Lower leg skin (tissue), 4 donors: Measurements from ENCODE around the gene HS3ST4. TPM values are rescaled to one million over a fixed set of nuclear protein-coding genes. Genes with fewer than 3 reads are reported as not detected.

Source experiments
- DNase-seq, 2 donors: peaks; one replicate each; pipeline ENCODE4 v3.0.0-alpha.2; 2019; ENCODE audit warnings: low spot score in 2 of 2
- H3K4me3 ChIP-seq: fragments of 200-600 bp; sonication (generic); 2 replicates; pipeline ENCODE4 v1.5.1; 2017; ENCODE audit warnings: mild to moderate bottlenecking, low read depth; ENCODE audit not compliant: poor library complexity, severe bottlenecking
- CTCF ChIP-seq, 3 donors: fragments of 450-650 bp; IDR thresholded peaks; one replicate each; pipeline ENCODE4 v1.5.1; 2016; ENCODE audit warnings: antibody characterized with exemption in 3 of 3, mild to moderate bottlenecking in 3 of 3, moderate library complexity in 2 of 3
- POLR2A ChIP-seq, 2 donors: fragments of 450-650 bp; IDR thresholded peaks; one replicate each; pipeline ENCODE4 v1.6.1; 2016 to 2017; ENCODE audit warnings: antibody characterized with exemption in 2 of 2, mild to moderate bottlenecking in 1 of 2, moderate library complexity in 1 of 2
- WGBS, 2 donors: methylation state at CpG; one replicate each; pipeline ENCODE4 v1.1.5; 2018; 5-methylcytosine and 5-hydroxymethylcytosine counted together
- intact Hi-C: fragments of 100-400 bp; cut with DNase I; formaldehyde crosslinking; loops from one replicate; pipeline ENCODE4 v1.15.0; 2023; ENCODE audit warnings: low total_unique reads
- microRNA counts, 2 donors: library from miRNA; unstranded; fragments of <30 nt; microRNA quantifications; one replicate each; lab custom pipeline; 2016
- microRNA-seq, 2 donors: library from miRNA; unstranded; fragments of <30 nt; microRNA quantifications; one replicate each; pipeline ENCODE4, GENCODE V29; 2016; ENCODE audit warnings: borderline replicate concordance in 2 of 2, borderline number of aligned reads in 1 of 2
- total RNA-seq, 4 donors: library from RNA; depleted of rRNA; stranded (reverse); fragments of >200 nt; gene quantifications; one replicate each; pipeline ENCODE4 v1.1.0, GENCODE V29; 2016

HS3ST4 gene
- total RNA-seq, 4 donors from 2014 or later: 0.17 to 2.4 (median 0.84) TPM; not detected in 1

- TF ChIP-seq POLR2A (IDR thresholded peaks at IDR 0.05) (no peak), CTCF (IDR thresholded peaks at IDR 0.05) (no peak)
- WGBS, 2 donors: 74 to 83% methylated on average over 1 of the region's 1 CpG
These were observed 494.4 kb downstream of the HS3ST4 start for GRCh38 chr16:26186091-26186615.

More at GRCh38 chr16:26186091-26186615, 494.4 kb downstream of the HS3ST4 start:
- intact Hi-C loops: no loop called here
- H3K4me3 ChIP-seq: no peak overlapping the region
- no peak for DNase-seq

MicroRNAs within 50 kb of the gene (microRNA counts, 767-probe panel; counts per million panel counts)
- microRNA hsa-miR-548w (lab: Ali Mortazavi, UCI): 0 to 358 counts per million in 2 donors

Small RNA genes within 50 kb of the gene (microRNA-seq; reads per million reads assigned to microRNA genes)
- 0 reads per million in 2 donors for gene MIR548W
